ENCODE measurements around the gene FGD4. TPM values are rescaled to one million over a fixed set of nuclear protein-coding genes. Genes with fewer than 3 reads are reported as not detected.

The FGD4 gene
- total RNA-seq, 2 donors from 2014 or later, result 36.3 to 54.4 TPM

DNA sequence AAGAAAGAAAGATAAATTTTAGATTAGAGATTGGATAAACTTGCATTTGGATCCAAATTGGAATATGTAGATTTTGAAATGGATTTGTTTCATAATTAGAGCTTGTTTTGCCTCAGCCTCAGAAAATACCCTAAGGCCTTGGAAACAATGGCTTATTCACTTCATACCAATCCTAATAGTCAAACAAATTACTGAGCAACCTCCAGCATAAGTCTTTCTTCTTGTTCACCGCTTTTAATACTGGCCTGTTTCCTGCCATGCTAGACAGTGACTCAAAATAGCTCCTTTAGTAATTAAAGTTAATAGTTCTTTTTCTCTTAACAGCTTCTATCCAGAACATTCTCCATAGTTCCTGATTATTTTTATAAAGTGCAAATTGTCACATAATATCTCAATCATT is 168.9 kb downstream of the FGD4 start:
- Histone ChIP-seq H3K4me3 (no peak overlapping the region), H3K36me3 (replicated peaks in 1 of 2; ENCODE audit: insufficient read depth in 1 of 2, low read depth in 2 of 2) (peaks cover 0 to 3% of the 10 kb centered on the region in 2 donors), H3K4me1 (peaks cover 36% of the 10 kb centered on the region), H3K27ac (peak overlapping the region in 2 of 4 donors; percentile 34 to 39), H3K9me3 (peaks cover 0 to 3% (median 0%) of the 10 kb centered on the region in 3 donors), H3K27me3 (no peaks in the 10 kb centered on the region)
- intact Hi-C loops (cut with DNase I), result no loop called here
- WGBS, 2 donors, result 54 to 65% methylated on average over 1 of the region's 1 CpG
- TF ChIP-seq POLR2A (IDR thresholded peaks at IDR 0.05), result no peak
- TF ChIP-seq, protein P1, sequence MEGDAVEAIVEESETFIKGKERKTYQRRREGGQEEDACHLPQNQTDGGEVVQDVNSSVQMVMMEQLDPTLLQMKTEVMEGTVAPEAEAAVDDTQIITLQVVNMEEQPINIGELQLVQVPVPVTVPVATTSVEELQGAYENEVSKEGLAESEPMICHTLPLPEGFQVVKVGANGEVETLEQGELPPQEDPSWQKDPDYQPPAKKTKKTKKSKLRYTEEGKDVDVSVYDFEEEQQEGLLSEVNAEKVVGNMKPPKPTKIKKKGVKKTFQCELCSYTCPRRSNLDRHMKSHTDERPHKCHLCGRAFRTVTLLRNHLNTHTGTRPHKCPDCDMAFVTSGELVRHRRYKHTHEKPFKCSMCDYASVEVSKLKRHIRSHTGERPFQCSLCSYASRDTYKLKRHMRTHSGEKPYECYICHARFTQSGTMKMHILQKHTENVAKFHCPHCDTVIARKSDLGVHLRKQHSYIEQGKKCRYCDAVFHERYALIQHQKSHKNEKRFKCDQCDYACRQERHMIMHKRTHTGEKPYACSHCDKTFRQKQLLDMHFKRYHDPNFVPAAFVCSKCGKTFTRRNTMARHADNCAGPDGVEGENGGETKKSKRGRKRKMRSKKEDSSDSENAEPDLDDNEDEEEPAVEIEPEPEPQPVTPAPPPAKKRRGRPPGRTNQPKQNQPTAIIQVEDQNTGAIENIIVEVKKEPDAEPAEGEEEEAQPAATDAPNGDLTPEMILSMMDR (IDR thresholded peaks at IDR 0.05), result no peak
- DNase-seq (no peak), ATAC-seq (peak; percentile 47)

DNA sequence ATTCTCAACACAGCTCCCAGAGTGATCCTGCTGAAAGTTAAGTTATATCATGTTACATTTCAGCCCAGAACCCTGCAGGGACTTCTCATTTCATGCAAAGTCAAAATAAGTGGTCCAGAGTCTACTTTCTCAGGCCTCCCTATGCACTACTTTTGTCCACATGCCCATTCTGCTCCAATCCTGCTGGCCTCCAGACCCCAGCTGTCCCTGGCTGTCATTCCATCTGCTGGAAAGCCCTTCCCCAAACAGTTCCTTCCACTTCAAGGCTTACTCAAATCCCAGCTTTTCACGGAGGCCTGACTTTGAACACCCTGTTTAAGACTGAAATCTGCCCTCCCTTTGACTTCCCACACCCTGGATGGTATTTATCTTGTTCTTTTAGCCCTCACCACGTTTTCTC is 169.9 kb downstream of the FGD4 start:
- peaks cover 36% of the 10 kb centered on the region for H3K4me1 ChIP-seq
- no peaks in the 10 kb centered on the region for H3K27me3 ChIP-seq
- peaks cover 0 to 3% (median 0%) of the 10 kb centered on the region in 3 donors for H3K9me3 ChIP-seq
- 33 to 38% methylated on average over 2 of the region's 2 CpGs for WGBS, 2 donors
- TF ChIP-seq POLR2A (IDR thresholded peaks at IDR 0.05), result no peak
- TF ChIP-seq, protein P1 (IDR thresholded peaks at IDR 0.05), result no peak
- no peak overlapping the region for H3K4me3 ChIP-seq
- ATAC-seq (no peak), DNase-seq (no peak)
- peaks cover 0 to 3% of the 10 kb centered on the region in 2 donors for H3K36me3 ChIP-seq (replicated peaks in 1 of 2; ENCODE audit: insufficient read depth in 1 of 2, low read depth in 2 of 2)
- H3K27ac ChIP-seq, result no peak overlapping the region
- intact Hi-C loops (cut with DNase I), result no loop called here

DNA sequence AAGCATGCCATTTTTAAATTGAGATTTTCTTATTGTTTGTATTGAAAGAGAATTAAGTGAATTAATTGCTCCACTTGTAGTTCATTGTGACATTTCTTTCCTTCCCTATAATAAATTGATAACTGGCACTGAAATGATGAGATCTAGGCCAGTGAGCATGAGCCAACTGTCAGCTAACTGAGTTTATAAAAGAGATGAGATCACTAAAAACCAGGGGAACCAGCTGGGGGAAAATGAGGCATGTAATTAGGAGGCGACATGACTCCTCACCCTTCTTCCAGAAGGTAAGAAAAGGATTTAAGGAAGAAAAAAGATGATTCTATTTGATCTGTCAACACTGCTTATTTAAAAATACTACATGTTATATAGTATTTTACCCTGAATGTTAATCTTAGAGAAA is 175.2 kb downstream of the FGD4 start:
- H3K27ac ChIP-seq, result no peak overlapping the region
- no peak overlapping the region for H3K4me3 ChIP-seq
- H3K27me3 ChIP-seq, result no peaks in the 10 kb centered on the region
- DNase-seq, result no peak
- intact Hi-C loops (cut with DNase I), result no loop called here
- ATAC-seq, result no peak
- H3K9me3 ChIP-seq, result no peaks in the 10 kb centered on the region
- 77 to 90% methylated on average over 1 of the region's 1 CpG for WGBS, 2 donors
- no peak for TF ChIP-seq POLR2A (IDR thresholded peaks at IDR 0.05)
- TF ChIP-seq, protein P1 (IDR thresholded peaks at IDR 0.05), result no peak
- no peaks in the 10 kb centered on the region for H3K36me3 ChIP-seq (replicated peaks in 1 of 2; ENCODE audit: insufficient read depth in 1 of 2, low read depth in 2 of 2)
- no peaks in the 10 kb centered on the region for H3K4me1 ChIP-seq

DNA sequence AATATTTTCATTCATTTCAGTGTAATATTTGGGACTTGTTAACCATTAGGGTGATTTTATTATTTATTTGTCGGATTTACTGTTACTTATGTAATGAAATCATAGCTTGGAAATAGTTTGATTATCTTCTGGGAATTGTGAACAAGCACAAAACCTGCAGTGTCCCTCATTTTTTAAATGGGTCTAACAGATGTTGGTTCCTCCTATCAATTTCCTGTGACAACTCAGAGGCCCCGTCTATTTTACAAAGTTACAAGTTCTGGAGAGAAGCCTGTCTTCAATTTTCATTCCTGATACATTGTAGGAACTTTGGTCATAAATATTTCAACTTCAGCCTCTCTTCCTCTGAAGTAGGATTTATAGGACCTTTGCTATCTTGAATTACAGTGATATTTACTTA is 178.0 kb downstream of the FGD4 start:
- H3K36me3 ChIP-seq (replicated peaks in 1 of 2; ENCODE audit: insufficient read depth in 1 of 2, low read depth in 2 of 2), result peaks cover 0 to 6% of the 10 kb centered on the region in 2 donors
- 71 to 85% methylated on average over 2 of the region's 2 CpGs for WGBS, 2 donors

DNA sequence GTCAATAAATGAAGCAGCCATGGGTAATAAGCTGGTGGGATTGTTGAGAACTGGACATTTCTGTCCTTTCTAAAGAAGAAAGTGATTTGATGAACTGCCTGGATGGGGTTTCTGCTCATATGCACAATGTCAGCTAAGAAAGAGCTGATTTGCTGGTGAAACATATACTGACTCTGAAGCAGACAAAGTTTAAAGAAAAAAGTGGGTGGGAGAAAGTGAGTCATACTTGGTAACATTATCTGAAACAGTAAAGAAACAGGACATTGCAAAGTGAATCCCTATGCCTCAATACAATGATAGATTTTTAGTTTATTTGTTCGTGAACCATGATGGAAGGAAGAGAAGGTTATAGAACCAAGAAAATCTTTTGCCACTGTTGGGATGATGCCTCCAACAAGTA is 184.2 kb downstream of the FGD4 start:
- TF ChIP-seq, protein P1 (IDR thresholded peaks at IDR 0.05), result no peak
- TF ChIP-seq POLR2A (IDR thresholded peaks at IDR 0.05), result no peak
- DNase-seq, result no peak
- Histone ChIP-seq H3K4me3 (no peak overlapping the region), H3K36me3 (replicated peaks in 1 of 2; ENCODE audit: insufficient read depth in 1 of 2, low read depth in 2 of 2) (peaks cover 0 to 6% of the 10 kb centered on the region in 2 donors), H3K27me3 (no peaks in the 10 kb centered on the region), H3K9me3 (no peaks in the 10 kb centered on the region), H3K4me1 (no peaks in the 10 kb centered on the region), H3K27ac (no peak overlapping the region)
- WGBS, 2 donors, result 97% methylated on average over 1 of the region's 1 CpG
- ATAC-seq, result no peak
- intact Hi-C loops (cut with DNase I), result no loop called here

More for the DNA sequence above, 178.0 kb downstream of the FGD4 start:
- intact Hi-C loops (cut with DNase I), result no loop called here
- no peak overlapping the region for H3K4me3 ChIP-seq
- ATAC-seq (no peak), DNase-seq (no peak)
- TF ChIP-seq, protein P1 (IDR thresholded peaks at IDR 0.05), result no peak
- TF ChIP-seq POLR2A (IDR thresholded peaks at IDR 0.05), result no peak
- H3K27ac ChIP-seq, result no peak overlapping the region
- no peaks in the 10 kb centered on the region for H3K9me3 ChIP-seq
- H3K4me1 ChIP-seq, result no peaks in the 10 kb centered on the region
- no peaks in the 10 kb centered on the region for H3K27me3 ChIP-seq

All from body of pancreas (tissue), 4 donors.